ENCODE measurements around the gene ZNF35.
A peak's percentile ranks its signal among the peaks of the same experiment; 100 is the strongest.
"Not testable (repeated sequence)": the region's sequence is repeated elsewhere in the genome, so short reads cannot be mapped to it uniquely, and the experiment has no call there.

ZNF35 gene

GRCh38 chr3:44648564-44649229 lies at the start of gene ZNF35:
ZNF35 (plus strand) TSS chr3:44648732; CDS start chr3:44651068, 2,336 bp downstream.
- peak; percentile 16 for DNase-seq

GRCh38 chr3:44601749-44602148 lies 46.8 kb upstream of the ZNF35 start:
- DNase-seq, result no peak

- no peak for DNase-seq
Measured at GRCh38 chr3:44612678-44613077, 35.9 kb upstream of the ZNF35 start.

- peak; percentile 68 for DNase-seq
Measured at GRCh38 chr3:44624749-44625480, 23.6 kb upstream of the ZNF35 start, which contains the start of gene ZNF197. ZNF197 (plus strand) TSS chr3:44625036; CDS start chr3:44629155, 4,119 bp downstream.

- DNase-seq, result no peak
Measured at GRCh38 chr3:44628716-44629115, 19.8 kb upstream of the ZNF35 start.

GRCh38 chr3:44632193-44632592 lies 16.3 kb upstream of the ZNF35 start:
- DNase-seq, result no peak

GRCh38 chr3:44642337-44642736 lies 6.2 kb upstream of the ZNF35 start:
- DNase-seq, result no peak

- no peak for DNase-seq
Measured at GRCh38 chr3:44643024-44643423, 5.5 kb upstream of the ZNF35 start.

GRCh38 chr3:44647771-44648170 lies 761 bp upstream of the ZNF35 start:
- no peak for DNase-seq

GRCh38 chr3:44649709-44650108 lies 1.2 kb downstream of the ZNF35 start:
- no peak for DNase-seq

- DNase-seq, result no peak
Measured at GRCh38 chr3:44654039-44654438, 5.5 kb downstream of the ZNF35 start.

GRCh38 chr3:44659015-44659414 lies 10.5 kb downstream of the ZNF35 start:
- no peak for DNase-seq

GRCh38 chr3:44659434-44659833 lies 10.9 kb downstream of the ZNF35 start:
- no peak for DNase-seq

- no peak for DNase-seq
Measured at GRCh38 chr3:44661189-44661588, 12.7 kb downstream of the ZNF35 start.

- no peak for DNase-seq
Measured at GRCh38 chr3:44665173-44665572, 16.6 kb downstream of the ZNF35 start.

- DNase-seq, result no peak
Measured at GRCh38 chr3:44666346-44666745, 17.8 kb downstream of the ZNF35 start.

- DNase-seq, result no peak
Measured at GRCh38 chr3:44669760-44670159, 21.2 kb downstream of the ZNF35 start.

- DNase-seq, result not testable (repeated sequence)
Measured at GRCh38 chr3:44673466-44673865, 24.9 kb downstream of the ZNF35 start.

GRCh38 chr3:44674211-44674610 lies 25.7 kb downstream of the ZNF35 start:
- DNase-seq, result no peak

GRCh38 chr3:44678480-44679116 lies 30.1 kb downstream of the ZNF35 start:
- no peak for DNase-seq

- DNase-seq, result no peak
Measured at GRCh38 chr3:44680921-44681455, 32.5 kb downstream of the ZNF35 start.

- no peak for DNase-seq
Measured at GRCh38 chr3:44682182-44682896, 33.8 kb downstream of the ZNF35 start.
